ENCODE data around the gene C16orf92.

The C16orf92 gene

GRCh38 chr16:30022887-30023286 is at the start of gene C16orf92:
TSS of gene C16orf92 (plus strand) at chr16:30023198. CDS start at chr16:30023341, 143 bp downstream.
- no peak for DNase-seq

GRCh38 chr16:29973384-29974246 is 49.4 kb upstream of the C16orf92 start, which contains the start of gene TAOK2:
TSS of gene TAOK2 (plus strand) at chr16:29973868. CDS start at chr16:29977773, 3,905 bp downstream.
- peak; percentile 82 to 93 (median 88) for DNase-seq

GRCh38 chr16:29974291-29975133 is 48.5 kb upstream of the C16orf92 start:
- DNase-seq = peak in 3 of 6 experiments; percentile 14 to 42 (median 38)

- no peak for DNase-seq
Measured at GRCh38 chr16:29975134-29975538, 47.9 kb upstream of the C16orf92 start.

GRCh38 chr16:29975811-29976511 is 47.0 kb upstream of the C16orf92 start:
- no peak for DNase-seq

GRCh38 chr16:29977063-29977825 is 45.8 kb upstream of the C16orf92 start:
- no peak for DNase-seq

- DNase-seq = no peak
Measured at GRCh38 chr16:29978081-29978480, 44.9 kb upstream of the C16orf92 start.

GRCh38 chr16:29978564-29979270 is 44.3 kb upstream of the C16orf92 start:
- DNase-seq = no peak

GRCh38 chr16:29982560-29983419 is 40.2 kb upstream of the C16orf92 start:
- DNase-seq = no peak

- DNase-seq = no peak
Measured at GRCh38 chr16:29983420-29984136, 39.4 kb upstream of the C16orf92 start.

GRCh38 chr16:29984137-29984763 is 38.7 kb upstream of the C16orf92 start:
- no peak for DNase-seq

GRCh38 chr16:29984764-29985147 is 38.2 kb upstream of the C16orf92 start:
- no peak for DNase-seq

GRCh38 chr16:29985271-29985811 is 37.7 kb upstream of the C16orf92 start:
- no peak for DNase-seq

- DNase-seq = no peak
Measured at GRCh38 chr16:29986231-29986630, 36.8 kb upstream of the C16orf92 start.

GRCh38 chr16:29986931-29987330 is 36.1 kb upstream of the C16orf92 start:
- no peak for DNase-seq

GRCh38 chr16:29987371-29988085 is 35.5 kb upstream of the C16orf92 start:
- no peak for DNase-seq

- no peak for DNase-seq
Measured at GRCh38 chr16:29988346-29989075, 34.5 kb upstream of the C16orf92 start.
